AG04449 (cell line): ENCODE data around the gene NOL7.
A peak's percentile ranks its signal among the peaks of the same experiment; 100 is the strongest.

ENCODE experiments used
- CTCF ChIA-PET: fragments of 350-600 bp; formaldehyde crosslinking; extraction: SDS; loops from one replicate; lab custom pipeline; 2021; ENCODE audit warnings: antibody characterized with exemption; lab: Yijun Ruan, JAX
- POLR2A ChIA-PET: fragments of 400-600, 350-600 bp; formaldehyde crosslinking; extraction: SDS; loops from one replicate; lab custom pipeline; 2020; ENCODE audit warnings: antibody characterized with exemption, inconsistent platforms; lab: Yijun Ruan, JAX
- DNase-seq: peaks from one replicate; pipeline ENCODE4 v3.0.0-alpha.2; 2010; ENCODE audit warnings: low read depth, low spot score
- H3K4me3 ChIP-seq: 2 replicates; pipeline ENCODE4 v1.5.1; 2011; ENCODE audit warnings: low read depth, mild to moderate bottlenecking, control low read depth, low read length
- CTCF ChIP-seq: IDR thresholded peaks from one replicate; pipeline ENCODE4 v1.5.1; 2011; ENCODE audit warnings: mild to moderate bottlenecking, moderate library complexity, low read length, control low read depth, inconsistent platforms; ENCODE audit not compliant: insufficient read depth; ENCODE audit errors: missing control alignments

Gene NOL7

GRCh38 chr6:13614126-13614925 lies 809 bp upstream of the NOL7 start:
- H3K4me3 ChIP-seq: peak overlapping the region; percentile 93
- no peak for DNase-seq
- ChIA-PET CTCF (interaction anchor here (0.6 to 5.8 kb wide), 31 partner anchors 9 to 453 kb away, joined by 3 to 78 read pairs (median 3); partner anchors contain the start of genes MCUR1, SIRT5 and TBC1D7), POLR2A (interaction anchor here (0.7 to 2.9 kb wide), 10 partner anchors 8 to 286 kb away, joined by 3 to 16 read pairs (median 6); partner anchors contain the start of genes RANBP9, SIRT5 and TBC1D7)
- no peak for TF ChIP-seq CTCF

DNA sequence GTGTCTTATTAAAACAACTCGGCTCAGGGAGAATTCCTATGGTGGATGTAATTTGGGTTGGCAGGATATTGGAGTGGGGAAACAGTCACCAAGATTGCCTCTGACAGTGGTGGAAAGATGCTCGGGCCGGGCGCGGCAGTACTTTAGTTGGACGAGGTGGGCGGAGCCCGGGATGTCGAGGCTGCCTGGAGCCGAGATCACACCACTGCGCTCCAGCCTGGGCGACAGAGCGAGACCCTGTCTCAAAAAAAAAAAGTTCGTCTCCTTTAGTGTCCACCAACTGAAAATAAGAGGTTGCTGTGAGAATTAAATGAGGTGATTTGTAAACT lies 621 bp downstream of the NOL7 start:
- CTCF ChIA-PET: interaction anchor here (0.6 to 5.8 kb wide), 33 partner anchors 9 to 450 kb away, joined by 3 to 78 read pairs (median 4); partner anchors contain the start of genes SIRT5 and TBC1D7
- peak overlapping the region; percentile 93 for H3K4me3 ChIP-seq
- TF ChIP-seq CTCF: no peak
- no peak for DNase-seq
- POLR2A ChIA-PET: interaction anchor here (0.8 to 2.9 kb wide), 13 partner anchors 9 to 293 kb away, joined by 3 to 16 read pairs (median 4); partner anchors contain the start of genes RANBP9, SIRT5 and TBC1D7

- H3K4me3 ChIP-seq: no peak overlapping the region
- no peak for TF ChIP-seq CTCF
- POLR2A ChIA-PET: no interaction called here
- no peak for DNase-seq
- CTCF ChIA-PET: interaction anchor here (2.1 to 5.8 kb wide), 7 partner anchors 7 to 289 kb away, joined by 10 to 78 read pairs (median 18); partner anchors contain the start of gene TBC1D7
Measured at GRCh38 chr6:13617066-13617465, 1.9 kb downstream of the NOL7 start.

- DNase-seq: no peak
- POLR2A ChIA-PET: interaction anchor here (0.6 to 0.7 kb wide), 2 partner anchors 10 to 71 kb away, joined by 3 read pairs; partner anchors contain the start of gene NOL7
Measured at GRCh38 chr6:13624871-13625288, 9.7 kb downstream of the NOL7 start.

GRCh38 chr6:13629459-13630116 lies 14.5 kb downstream of the NOL7 start:
- ChIA-PET POLR2A (no interaction called here), CTCF (interaction anchor here (1.2 to 10.5 kb wide), 2 partner anchors 13 to 80 kb away, joined by 3 to 78 read pairs; partner anchors contain the start of gene NOL7)

More at GRCh38 chr6:13624871-13625288, 9.7 kb downstream of the NOL7 start:
- CTCF ChIA-PET: interaction anchor here (0.9 to 2.6 kb wide), 11 partner anchors 9 to 267 kb away, joined by 3 to 26 read pairs (median 4); partner anchors contain the start of genes GFOD1 and NOL7
- peak; percentile 46 for TF ChIP-seq CTCF
- no peak overlapping the region for H3K4me3 ChIP-seq

More at GRCh38 chr6:13629459-13630116, 14.5 kb downstream of the NOL7 start:
- TF ChIP-seq CTCF: no peak
- no peak for DNase-seq
- H3K4me3 ChIP-seq: no peak overlapping the region
